Measurements from ENCODE around the gene STMN3. TPM values are rescaled to one million over a fixed set of nuclear protein-coding genes. Genes with fewer than 3 reads are reported as not detected.

STMN3 gene
- total RNA-seq, 1 experiment from 2014 or later, result 65.6 TPM

- ChIA-PET POLR2A (no interaction called here), CTCF (no interaction called here)
- Mint-ChIP-seq H3K27ac (no peak overlapping the region), H3K4me1 (peaks cover 7% of the 10 kb centered on the region), H3K4me3 (no peak overlapping the region), H3K27me3 (ENCODE audit: low read depth) (peaks cover 3% of the 10 kb centered on the region; the same call in 1 of the 2 replicates), H3K9me3 (no peaks in the 10 kb centered on the region), H3K36me3 (peaks cover 14% of the 10 kb centered on the region)
- TF ChIP-seq ESRRA (CRISPR knock-in tag; IDR thresholded peaks at IDR 0.05; ENCODE audit: borderline replicate concordance), result no peak
- TF ChIP-seq, protein P1, sequence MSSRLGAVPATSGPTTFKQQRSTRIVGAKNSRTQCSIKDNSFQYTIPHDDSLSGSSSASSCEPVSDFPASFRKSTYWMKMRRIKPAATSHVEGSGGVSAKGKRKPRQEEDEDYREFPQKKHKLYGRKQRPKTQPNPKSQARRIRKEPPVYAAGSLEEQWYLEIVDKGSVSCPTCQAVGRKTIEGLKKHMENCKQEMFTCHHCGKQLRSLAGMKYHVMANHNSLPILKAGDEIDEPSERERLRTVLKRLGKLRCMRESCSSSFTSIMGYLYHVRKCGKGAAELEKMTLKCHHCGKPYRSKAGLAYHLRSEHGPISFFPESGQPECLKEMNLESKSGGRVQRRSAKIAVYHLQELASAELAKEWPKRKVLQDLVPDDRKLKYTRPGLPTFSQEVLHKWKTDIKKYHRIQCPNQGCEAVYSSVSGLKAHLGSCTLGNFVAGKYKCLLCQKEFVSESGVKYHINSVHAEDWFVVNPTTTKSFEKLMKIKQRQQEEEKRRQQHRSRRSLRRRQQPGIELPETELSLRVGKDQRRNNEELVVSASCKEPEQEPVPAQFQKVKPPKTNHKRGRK (CRISPR knock-in tag; IDR thresholded peaks at IDR 0.05; ENCODE audit: borderline replicate concordance), result no peak
- TF ChIP-seq CTCF (IDR thresholded peaks at IDR 0.05), result no peak
- TF ChIP-seq, protein P2, sequence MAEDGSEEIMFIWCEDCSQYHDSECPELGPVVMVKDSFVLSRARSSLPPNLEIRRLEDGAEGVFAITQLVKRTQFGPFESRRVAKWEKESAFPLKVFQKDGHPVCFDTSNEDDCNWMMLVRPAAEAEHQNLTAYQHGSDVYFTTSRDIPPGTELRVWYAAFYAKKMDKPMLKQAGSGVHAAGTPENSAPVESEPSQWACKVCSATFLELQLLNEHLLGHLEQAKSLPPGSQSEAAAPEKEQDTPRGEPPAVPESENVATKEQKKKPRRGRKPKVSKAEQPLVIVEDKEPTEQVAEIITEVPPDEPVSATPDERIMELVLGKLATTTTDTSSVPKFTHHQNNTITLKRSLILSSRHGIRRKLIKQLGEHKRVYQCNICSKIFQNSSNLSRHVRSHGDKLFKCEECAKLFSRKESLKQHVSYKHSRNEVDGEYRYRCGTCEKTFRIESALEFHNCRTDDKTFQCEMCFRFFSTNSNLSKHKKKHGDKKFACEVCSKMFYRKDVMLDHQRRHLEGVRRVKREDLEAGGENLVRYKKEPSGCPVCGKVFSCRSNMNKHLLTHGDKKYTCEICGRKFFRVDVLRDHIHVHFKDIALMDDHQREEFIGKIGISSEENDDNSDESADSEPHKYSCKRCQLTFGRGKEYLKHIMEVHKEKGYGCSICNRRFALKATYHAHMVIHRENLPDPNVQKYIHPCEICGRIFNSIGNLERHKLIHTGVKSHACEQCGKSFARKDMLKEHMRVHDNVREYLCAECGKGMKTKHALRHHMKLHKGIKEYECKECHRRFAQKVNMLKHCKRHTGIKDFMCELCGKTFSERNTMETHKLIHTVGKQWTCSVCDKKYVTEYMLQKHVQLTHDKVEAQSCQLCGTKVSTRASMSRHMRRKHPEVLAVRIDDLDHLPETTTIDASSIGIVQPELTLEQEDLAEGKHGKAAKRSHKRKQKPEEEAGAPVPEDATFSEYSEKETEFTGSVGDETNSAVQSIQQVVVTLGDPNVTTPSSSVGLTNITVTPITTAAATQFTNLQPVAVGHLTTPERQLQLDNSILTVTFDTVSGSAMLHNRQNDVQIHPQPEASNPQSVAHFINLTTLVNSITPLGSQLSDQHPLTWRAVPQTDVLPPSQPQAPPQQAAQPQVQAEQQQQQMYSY (CRISPR knock-in tag; IDR thresholded peaks at IDR 0.05), result no peak
- TF ChIP-seq, protein P3, sequence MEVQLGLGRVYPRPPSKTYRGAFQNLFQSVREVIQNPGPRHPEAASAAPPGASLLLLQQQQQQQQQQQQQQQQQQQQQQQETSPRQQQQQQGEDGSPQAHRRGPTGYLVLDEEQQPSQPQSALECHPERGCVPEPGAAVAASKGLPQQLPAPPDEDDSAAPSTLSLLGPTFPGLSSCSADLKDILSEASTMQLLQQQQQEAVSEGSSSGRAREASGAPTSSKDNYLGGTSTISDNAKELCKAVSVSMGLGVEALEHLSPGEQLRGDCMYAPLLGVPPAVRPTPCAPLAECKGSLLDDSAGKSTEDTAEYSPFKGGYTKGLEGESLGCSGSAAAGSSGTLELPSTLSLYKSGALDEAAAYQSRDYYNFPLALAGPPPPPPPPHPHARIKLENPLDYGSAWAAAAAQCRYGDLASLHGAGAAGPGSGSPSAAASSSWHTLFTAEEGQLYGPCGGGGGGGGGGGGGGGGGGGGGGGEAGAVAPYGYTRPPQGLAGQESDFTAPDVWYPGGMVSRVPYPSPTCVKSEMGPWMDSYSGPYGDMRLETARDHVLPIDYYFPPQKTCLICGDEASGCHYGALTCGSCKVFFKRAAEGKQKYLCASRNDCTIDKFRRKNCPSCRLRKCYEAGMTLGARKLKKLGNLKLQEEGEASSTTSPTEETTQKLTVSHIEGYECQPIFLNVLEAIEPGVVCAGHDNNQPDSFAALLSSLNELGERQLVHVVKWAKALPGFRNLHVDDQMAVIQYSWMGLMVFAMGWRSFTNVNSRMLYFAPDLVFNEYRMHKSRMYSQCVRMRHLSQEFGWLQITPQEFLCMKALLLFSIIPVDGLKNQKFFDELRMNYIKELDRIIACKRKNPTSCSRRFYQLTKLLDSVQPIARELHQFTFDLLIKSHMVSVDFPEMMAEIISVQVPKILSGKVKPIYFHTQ (CRISPR knock-in tag; IDR thresholded peaks at IDR 0.05), result no peak
- TF ChIP-seq, protein P4, sequence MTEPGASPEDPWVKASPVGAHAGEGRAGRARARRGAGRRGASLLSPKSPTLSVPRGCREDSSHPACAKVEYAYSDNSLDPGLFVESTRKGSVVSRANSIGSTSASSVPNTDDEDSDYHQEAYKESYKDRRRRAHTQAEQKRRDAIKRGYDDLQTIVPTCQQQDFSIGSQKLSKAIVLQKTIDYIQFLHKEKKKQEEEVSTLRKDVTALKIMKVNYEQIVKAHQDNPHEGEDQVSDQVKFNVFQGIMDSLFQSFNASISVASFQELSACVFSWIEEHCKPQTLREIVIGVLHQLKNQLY (CRISPR knock-in tag; IDR thresholded peaks at IDR 0.05), result no peak
- TF ChIP-seq ERG (CRISPR knock-in tag; IDR thresholded peaks at IDR 0.05), result no peak
- no peak for TF ChIP-seq ZNF138 (CRISPR knock-in tag; conservative IDR thresholded peaks at IDR 0.05)
- no peak for TF ChIP-seq JUN (CRISPR knock-in tag; IDR thresholded peaks at IDR 0.05)
- TF ChIP-seq NFYB (CRISPR knock-in tag; conservative IDR thresholded peaks at IDR 0.05; ENCODE audit: low read depth), result no peak
- no peak for TF ChIP-seq E2F4 (CRISPR knock-in tag; IDR thresholded peaks at IDR 0.05; ENCODE audit: borderline replicate concordance, low read depth)
- TF ChIP-seq IRF1 (CRISPR knock-in tag; IDR thresholded peaks at IDR 0.05), result no peak
- TF ChIP-seq TEAD4 (CRISPR knock-in tag; IDR thresholded peaks at IDR 0.05), result no peak
- no peak for TF ChIP-seq ZNF232 (CRISPR knock-in tag; IDR thresholded peaks at IDR 0.05)
- ATAC-seq (no peak), DNase-seq (ENCODE audit: low spot score) (no peak)
Measured at GRCh38 chr20:63693733-63694583, 40.7 kb upstream of the STMN3 start.

All from WTC11 (cell line).